NCI-H1694 (cell line): Measurements from ENCODE around the gene KIAA1328.

Experiments
- DNase-seq: peaks from one replicate; lab custom pipeline; 2025; lab: John Stamatoyannopoulos, UW

KIAA1328 gene

DNA sequence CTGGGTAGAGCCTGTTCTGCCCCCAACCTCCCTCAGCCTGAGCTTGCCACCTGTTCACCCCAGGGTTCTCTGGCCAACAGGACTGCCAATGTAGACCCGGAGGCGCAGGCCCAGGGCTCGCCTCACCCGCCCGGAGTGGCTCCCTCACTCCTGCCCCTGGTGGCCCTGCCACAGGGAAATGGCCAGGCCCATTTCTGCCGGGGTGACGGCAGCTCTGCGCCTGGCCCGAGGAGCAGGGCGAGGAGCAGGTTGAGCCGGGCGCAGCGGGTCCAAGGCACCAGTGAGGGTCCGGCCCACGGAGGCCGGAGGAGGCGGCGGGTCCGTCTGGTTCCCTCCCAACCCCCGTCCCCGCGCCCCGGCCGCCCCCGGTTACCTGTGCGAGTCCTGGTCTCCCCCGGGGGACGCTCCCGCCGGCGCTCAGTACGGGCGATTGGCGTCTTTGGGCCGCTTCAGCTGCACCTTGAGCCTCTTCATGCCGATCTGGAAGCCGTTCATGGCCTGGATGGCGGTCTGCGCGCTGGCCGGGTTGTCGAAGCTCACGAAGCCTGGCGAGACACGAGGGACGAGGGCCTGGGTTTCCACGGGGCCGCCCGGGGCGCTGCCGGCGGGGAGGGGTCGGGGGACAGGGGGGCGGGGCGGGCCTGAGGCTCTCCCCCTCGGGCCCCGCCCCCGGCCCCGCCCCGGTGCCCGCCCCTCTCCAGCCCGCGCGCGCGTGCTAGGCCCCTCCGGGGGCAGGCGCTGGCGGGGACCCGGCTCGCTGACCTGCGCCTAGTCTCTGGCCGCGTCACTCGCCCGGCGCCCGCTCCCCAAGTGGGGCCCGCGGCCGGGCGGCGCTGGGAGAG lies 424.7 kb downstream of the KIAA1328 start:
- DNase-seq, result no peak

DNA sequence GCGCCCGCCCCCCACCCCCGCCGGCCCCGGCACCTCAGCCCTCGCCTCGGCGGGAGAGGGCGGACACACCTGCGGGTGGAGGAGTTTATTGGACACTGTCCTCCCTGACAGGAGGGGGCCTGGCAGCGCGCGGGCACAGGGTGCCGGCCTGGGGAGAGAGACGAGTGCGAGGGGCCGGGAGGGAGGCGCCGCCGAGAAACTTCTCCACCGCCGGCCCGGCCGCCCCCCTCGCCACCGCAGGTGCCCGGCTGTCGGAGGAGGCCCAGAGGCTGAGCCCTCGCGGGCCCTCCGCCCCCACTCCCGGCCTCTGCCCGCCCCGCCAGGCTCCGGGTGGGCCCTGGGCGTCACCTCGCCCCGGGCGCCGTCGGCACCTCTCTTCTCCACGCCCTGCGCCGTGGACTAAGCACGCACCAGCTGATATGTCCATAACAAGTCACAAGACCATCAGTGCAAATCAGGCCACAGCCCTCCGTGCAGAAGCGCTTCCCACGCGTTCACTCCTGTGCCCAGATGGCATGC lies 425.4 kb downstream of the KIAA1328 start:
- no peak for DNase-seq

- no peak for DNase-seq
Measured at GRCh38 chr18:37254973-37255372, 426.0 kb downstream of the KIAA1328 start.

DNA sequence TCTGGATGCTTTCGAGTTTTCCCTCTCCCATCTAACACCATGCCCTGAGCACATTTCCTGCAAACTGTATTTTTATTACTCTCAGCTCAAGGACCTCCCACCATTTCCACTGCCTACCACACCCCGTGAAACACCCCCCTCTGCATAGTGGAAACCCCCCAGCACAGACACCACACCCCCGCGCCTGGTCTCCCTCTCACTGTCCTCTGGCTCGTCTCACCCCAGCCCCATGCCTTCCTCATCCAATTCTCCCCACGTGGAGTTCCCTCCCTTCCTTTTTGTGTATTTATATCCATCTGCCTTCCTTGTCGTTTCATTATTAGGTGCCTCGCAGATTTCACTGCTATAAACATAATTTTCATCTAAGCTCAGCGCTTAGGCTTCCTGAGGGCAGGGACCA lies 429.2 kb downstream of the KIAA1328 start:
- DNase-seq, result no peak

GRCh38 chr18:37258819-37259218 lies 429.9 kb downstream of the KIAA1328 start:
- no peak for DNase-seq

- DNase-seq, result no peak
Measured at GRCh38 chr18:37259711-37260110, 430.8 kb downstream of the KIAA1328 start.

DNA sequence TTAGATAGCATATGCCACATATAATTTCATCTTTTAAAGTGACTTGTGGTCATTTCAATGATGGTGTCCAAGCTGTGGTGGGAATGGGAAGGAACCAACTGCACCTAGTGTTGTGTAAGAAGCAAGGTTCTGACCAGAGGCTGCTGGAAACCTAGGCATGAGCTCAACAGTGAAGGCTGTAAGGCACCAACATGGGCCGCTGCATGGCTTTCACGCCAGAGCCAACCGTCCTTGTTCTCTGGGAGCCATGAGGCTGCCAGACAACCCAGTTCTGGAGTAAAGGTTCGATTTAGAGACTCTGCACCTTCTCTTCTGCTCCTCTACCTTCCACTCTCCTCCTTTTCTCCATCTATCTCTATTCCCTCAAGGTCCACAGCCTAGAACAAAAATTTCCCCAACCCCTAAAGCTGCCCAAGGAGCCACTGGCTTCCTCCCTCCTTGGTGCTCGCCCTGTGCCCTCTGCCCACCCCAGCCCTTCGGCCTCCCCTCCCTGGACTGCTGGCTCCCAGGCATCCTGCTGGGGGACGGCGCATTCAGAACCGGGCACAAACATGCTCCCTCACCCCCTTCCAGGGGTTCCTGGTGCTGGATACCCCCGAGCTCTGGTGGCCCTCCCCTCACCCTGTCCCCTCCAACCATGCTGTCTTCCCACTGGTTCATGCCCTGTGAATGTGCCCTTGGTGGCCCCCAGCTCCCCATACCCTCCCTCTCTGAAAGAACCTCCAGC lies 431.6 kb downstream of the KIAA1328 start:
- DNase-seq, result no peak

DNA sequence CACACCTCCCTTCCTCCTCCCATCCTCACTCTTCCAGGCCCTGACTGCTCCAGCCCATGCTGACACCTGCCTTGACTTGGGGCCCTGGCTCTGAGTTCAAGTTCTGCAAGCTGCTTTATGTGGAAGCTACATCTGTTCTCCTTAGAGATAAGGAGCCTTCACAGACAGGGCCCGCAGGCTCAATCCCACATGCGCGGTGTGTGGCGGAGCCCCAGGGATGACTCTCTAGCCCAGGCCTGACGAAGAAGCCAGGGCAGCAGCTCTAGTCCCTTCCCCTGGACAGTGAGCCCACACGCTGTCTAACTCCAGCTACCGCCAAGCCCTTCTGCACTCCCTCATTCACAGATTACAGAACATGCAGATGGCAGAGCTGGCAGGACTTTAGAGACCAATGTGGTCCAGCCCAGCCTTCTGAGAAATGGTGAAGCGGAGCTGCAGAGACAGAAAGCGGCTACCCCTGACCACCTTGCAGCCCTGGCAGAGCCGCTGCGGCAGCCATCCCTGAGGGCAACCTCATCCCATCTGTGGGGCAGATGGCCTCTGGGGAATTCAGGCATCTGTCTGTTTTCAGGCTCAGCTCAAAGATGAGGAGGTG lies 432.4 kb downstream of the KIAA1328 start:
- peak; percentile 78 for DNase-seq

- no peak for DNase-seq
Measured at GRCh38 chr18:37261988-37262387, 433.1 kb downstream of the KIAA1328 start.

- DNase-seq, result no peak
Measured at GRCh38 chr18:37264956-37265355, 436.0 kb downstream of the KIAA1328 start.

DNA sequence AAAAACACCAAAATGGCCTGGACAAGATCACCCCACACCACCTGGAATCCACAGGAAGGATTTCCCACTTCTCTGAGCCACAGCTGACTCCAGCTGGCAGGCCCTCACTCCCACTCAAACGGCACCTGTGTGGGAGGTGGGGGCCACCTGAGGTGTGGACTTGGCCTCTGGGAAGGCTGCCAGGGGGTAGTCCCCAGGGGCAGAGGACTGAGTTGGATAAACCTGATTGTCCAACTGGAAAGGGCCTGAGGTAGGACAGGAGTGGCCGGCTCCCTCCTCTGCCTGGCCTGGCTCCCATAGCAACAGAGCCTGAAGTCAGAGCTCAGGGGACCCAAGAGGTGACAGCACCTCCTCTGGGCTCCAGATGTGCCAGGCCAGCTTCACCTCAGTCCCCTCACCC lies 436.5 kb downstream of the KIAA1328 start:
- no peak for DNase-seq

- DNase-seq, result no peak
Measured at GRCh38 chr18:37266290-37266689, 437.4 kb downstream of the KIAA1328 start.

- no peak for DNase-seq
Measured at GRCh38 chr18:37270038-37270665, 441.2 kb downstream of the KIAA1328 start.

DNA sequence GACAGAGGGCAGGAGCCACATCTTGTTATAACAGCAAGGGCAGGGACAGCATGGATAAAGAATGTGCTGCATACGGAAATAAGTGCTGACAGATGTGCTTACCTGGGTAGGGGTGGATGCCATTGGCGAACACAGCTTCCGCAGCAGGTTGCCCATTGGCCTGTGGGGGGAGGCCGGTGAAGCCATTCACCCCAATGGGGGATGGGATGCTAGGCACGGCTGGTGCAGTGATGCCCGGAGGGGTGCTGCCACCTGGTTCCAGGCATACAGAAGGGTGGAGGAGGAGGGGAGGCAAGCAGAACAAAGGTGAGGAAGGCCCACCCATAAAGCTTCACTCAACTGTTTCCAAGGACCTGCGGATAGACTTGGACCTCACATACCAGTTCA lies 441.7 kb downstream of the KIAA1328 start:
- no peak for DNase-seq

- DNase-seq, result peak; percentile 89
Measured at GRCh38 chr18:37272226-37272625, 443.3 kb downstream of the KIAA1328 start.

DNA sequence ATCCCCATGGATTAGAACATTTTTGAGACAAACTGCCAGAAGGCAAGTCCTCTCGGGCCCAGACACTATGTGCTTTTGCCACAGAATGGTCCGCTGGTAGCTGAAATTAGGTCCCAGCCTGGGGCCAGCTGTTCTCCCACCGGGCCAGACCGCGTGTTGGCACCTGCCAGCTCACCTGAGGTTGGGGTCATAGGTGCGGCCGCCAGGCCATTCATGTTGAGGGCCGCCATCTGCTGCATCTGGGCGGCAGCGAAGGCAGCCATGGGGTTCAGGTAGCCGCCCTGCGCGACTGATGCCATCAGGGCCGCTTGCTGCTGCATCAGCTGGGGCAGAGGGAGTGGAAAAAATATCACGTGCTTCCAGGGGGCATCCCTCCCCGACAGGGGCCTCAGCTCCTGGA lies 443.9 kb downstream of the KIAA1328 start:
- no peak for DNase-seq

DNA sequence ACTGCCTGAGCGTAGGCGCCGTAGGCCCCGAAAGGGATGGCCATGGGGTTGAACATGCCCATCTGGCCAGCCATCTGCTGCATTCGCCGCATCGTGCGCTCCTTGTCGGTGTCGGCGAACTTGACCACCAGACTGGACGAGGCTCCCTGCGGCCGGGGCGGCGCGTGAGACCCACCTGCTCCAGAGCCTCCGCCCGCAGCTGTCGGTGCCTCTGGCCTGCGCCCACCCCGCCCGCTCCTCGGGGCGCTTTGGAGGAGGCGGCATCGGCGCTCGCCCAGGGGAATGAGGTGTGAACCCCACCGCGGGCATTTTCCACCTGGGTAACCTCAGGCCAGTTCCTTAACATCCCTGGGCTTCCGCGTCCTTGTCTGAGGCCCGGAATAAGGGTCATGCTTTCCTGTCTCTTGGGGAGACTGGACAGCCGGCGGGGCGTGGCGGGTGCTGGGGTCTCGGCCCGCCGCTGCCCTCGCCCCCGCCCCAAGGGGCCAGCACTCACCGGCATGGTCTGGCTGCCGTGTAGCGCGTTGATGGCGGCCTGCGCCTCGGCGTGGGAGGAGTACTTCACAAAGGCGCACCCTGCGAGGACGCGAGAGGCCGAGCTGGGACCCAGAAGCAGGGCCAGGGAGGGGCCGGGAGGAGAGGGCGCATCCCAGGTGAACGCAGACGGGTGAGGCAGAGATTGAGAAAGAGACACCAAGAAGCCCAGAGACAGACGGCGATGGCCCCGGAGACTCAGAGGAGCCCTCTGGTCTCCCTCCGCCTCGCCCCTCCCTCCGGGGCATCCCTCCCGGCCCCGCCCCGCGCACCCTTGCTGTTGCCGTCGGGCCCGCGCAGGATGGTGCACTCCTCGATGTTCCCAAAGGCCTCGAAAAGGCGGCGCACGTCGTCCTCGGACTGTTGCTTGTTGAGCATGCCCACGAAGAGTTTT lies 445.6 kb downstream of the KIAA1328 start:
- DNase-seq, result no peak

DNA sequence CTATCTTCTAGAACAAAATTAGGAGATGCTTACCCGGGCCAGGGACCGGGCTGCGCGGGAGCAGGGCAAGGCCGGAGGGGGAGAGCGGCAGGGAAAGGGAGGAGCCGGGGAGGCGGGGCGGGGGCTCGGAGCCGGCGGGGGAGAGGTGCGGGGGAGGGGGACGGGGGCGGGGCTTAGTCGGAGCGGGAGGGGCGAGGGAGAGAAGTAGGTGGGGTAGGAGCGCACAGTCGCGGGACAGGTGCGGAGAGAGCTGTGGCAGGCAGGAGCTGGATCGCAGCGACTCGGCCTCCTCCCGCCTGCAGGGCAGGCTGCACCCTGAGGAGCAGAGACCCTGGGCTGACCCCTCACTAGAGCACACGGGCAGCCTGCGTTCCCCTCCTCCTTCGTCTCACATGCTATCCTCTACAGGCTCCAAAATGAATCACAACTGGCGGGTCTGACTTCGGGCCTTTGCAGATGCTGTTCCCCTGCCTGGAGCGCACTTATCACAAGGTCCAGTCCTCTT lies 446.4 kb downstream of the KIAA1328 start:
- DNase-seq, result no peak

GRCh38 chr18:37276111-37276890 lies 447.4 kb downstream of the KIAA1328 start:
- DNase-seq, result no peak

- DNase-seq, result no peak
Measured at GRCh38 chr18:37277804-37278203, 448.9 kb downstream of the KIAA1328 start.
